HG03378 (cell line): ENCODE measurements around the gene AFAP1L2.

ENCODE experiments used
- ATAC-seq: cut with Tn5 transposase; IDR thresholded peaks from one replicate; pipeline ENCODE4 v1.9.1; 2021; ENCODE audit warnings: mild to moderate bottlenecking, moderate library complexity; ENCODE audit not compliant: unreplicated experiment

The AFAP1L2 gene

DNA sequence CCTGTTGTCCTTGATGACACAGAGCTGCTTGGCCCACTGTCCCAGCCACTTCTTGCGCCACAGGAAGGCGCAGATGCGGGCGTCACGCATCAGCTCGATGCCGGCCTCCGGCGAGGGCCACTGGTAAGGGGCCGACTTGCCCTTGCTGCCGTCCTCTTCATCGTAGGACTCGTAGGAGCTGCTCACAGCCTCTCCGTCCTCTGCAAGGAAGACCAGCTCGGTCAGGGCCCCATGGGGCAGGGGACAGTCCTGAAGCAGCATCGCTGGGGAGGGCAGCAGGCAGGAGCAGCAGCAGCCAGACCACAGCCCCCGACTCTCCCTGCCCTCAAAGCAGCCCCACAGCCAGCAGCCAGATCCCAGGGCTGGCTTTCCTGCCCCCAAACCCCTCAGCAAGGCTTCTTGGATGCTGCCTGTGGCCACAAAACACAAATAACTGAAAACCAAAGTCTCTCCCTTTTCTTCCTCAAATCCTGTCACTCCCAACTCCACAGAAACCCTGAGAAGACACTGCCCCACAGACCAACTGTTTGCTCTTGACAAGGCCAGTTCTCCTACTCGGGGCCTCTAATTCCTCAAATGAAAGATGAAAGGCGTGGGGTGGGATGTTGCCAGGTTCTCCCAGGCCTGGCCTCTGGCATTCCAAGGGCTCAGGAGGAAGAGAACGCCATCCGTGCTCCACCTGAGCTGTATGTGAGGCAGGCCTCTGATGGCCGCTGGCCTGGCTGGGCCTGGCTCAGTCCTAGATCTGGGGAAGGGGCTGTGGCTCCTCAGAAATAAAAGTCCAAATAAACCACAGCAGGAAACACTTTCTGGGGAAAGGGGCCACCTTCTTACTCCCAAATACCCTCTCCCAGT is 88.5 kb downstream of the AFAP1L2 start:
- no peak for ATAC-seq

DNA sequence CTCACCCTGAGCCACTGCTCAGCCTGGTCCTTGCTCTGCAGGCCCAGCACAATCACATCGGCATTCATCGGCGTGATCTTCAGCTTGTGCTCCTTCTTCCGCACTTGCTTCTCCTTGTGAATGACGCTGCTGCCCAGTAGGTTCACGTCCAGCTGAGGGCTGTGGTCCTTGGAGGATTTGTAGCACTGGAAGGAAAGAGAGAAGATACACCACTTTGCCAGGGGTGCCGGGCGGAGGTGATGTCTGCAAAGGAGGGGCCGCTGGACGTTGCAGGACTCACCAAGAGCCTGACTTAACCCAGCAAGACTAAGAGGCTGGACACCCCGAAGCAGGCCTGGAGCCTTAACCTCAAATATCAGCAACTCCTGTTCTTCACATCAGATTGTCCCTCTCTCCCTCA is 90.4 kb downstream of the AFAP1L2 start:
- ATAC-seq = no peak

DNA sequence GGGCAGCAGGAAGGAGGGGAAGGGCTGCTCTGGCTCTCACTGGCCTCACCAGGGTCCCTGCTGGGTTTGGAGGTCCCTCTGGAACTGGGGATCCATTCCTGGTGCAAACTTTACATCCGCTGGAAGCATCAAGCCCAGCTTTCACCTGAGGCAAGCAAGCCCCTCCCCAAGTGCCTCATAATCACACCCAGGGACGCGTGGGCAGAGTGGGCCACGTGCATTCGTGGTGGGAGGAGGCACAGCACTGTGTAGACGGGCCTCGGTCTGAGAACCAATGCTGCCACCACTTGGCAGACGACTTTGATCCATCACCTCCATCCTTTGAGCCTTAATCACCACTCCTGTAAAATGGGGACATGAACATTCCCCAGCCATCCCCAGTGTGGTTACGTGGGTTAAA is 91.2 kb downstream of the AFAP1L2 start:
- no peak for ATAC-seq

DNA sequence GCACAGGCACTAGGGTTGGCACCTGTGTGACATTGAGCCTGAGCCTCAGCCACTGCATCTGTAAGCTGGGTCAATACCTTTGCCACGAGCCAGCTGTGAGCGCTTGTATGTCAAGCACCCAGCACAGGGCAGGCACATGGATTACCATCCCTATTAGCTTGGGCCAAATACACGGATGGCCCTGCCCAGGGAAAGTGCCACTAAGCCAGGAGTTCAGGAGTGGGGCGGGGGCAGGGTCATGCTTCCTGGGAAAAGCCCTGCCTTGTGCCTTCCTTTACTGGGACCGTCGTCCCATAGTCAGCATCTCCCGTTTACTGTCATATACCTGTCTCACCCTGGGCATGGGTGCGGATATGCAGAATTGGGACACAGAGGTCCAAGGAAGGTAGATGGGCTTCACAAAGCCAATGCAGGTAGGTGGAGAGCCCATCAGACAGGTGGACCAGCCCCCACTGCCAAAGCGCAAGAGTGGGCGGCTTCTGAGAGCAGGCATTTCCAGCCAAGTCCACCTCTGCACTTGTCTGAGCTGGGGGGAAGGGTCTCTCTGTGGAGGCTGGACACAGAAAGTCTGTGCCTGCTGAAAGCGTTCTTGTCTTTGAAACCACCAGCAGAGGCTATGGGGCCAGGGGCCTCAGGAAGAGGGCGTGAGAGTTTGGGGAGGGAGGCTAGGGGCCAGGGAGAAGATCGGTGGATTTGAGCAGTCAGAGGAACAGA is 92.6 kb downstream of the AFAP1L2 start:
- no peak for ATAC-seq

DNA sequence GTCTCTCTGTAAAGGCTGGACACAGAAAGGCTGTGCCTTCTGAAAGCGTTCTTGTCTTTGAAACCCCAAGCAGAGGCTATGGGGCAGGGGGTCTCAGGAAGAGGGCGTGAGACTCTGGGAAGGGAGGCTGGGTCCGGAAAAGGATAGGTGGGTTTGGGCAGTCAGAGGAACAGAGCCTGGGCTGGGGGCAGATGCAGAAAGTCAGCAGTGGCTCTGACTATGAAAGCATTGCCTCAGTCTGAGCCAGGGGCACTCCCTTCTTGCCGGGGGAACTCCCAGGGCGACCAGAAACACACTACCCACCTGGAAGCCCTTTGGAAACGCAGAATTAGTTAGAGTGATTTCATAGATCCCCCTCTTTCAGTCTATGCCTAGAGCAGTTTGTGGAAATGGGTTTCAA is 93.3 kb downstream of the AFAP1L2 start:
- no peak for ATAC-seq

DNA sequence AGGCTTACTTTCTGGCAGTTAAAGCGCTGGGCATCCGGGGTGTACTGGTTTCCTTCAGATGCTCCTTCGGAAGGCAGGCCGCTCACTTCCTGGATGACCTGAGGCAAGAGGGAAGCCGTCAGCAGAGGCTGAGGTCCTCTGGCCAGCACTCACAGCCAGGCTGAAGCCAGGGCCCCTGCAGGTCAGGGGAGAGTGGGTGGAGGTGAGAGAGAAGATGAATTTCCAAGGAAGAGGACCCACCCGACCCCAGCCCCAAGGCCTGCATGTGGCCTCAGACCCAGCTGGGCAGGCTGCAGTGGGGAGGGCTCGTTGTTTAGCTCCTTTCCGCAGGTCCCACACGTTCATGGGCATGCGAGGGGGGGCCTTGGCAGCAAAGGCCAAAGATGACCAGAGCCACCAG is 94.0 kb downstream of the AFAP1L2 start:
- ATAC-seq = no peak

DNA sequence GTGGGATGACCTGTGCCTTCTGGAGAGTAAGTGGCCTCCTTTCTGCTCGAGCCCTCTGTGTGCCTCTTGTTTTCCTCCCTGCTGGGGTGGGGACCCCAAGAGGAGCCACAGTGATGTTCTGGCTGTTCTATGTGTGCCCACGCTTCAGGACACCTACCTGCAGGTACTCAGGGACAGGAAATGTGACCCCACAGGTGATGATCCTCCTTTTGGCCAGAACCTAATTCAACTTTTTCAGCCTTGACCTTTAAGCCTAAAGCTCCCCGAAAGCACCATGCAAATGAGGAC is 95.0 kb downstream of the AFAP1L2 start:
- no peak for ATAC-seq

DNA sequence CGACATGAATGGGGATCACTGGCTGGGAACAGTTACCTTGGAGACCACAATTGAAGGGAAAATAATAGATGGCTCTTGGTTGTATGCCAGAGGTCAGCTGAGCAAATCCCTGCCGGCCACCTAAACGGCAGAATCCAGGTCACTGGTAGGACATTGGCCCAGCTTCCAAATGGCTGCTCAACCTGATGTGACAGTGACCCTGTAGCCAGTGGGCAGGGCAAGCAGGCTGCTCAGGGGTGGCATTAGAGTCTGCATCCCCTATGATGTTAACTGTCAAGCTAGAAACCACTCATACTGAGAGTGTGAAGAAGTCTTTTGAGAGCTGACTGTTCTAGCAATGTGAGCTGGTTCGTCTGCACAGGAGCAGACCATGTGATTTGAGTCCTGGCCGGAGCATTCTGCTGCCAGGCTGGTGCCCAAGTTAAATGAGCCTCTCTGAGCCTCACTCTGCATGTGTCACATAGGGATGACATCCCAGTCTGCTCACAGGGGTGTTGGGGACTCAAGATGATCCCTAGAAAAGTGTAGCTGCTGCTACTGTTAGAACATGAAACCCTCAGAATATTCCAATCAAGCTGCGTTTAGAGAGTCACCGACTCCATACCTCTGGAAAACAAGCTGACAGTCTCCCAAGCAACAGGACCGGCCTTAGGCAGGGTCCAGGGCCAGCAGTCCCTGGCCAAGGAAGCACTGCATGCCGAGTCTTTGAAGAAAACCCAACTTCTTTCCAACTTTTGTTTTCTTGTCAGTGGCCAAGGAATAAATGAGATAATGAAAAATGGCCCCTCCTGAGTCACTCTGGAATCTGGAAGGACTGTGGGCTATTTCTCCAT is 95.6 kb downstream of the AFAP1L2 start:
- ATAC-seq = no peak

DNA sequence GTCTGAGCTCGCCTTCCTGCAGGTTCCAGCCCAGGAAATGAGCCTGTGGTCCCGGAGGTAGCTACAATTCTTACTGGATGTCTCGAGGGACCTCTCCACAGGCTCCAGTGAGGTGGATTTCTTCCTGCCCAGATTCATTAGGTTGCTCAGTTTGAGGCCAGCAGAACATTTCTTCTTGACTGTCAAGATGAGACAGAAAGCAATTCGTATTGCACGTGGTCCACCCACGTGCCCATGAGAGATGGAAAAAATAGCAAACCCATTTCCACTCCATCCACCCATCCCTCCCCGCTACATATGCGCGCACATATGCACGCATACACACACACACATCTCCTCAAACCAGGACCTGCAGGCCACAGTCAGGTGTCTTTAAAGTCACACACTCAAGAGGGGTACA is 96.6 kb downstream of the AFAP1L2 start:
- ATAC-seq = no peak

DNA sequence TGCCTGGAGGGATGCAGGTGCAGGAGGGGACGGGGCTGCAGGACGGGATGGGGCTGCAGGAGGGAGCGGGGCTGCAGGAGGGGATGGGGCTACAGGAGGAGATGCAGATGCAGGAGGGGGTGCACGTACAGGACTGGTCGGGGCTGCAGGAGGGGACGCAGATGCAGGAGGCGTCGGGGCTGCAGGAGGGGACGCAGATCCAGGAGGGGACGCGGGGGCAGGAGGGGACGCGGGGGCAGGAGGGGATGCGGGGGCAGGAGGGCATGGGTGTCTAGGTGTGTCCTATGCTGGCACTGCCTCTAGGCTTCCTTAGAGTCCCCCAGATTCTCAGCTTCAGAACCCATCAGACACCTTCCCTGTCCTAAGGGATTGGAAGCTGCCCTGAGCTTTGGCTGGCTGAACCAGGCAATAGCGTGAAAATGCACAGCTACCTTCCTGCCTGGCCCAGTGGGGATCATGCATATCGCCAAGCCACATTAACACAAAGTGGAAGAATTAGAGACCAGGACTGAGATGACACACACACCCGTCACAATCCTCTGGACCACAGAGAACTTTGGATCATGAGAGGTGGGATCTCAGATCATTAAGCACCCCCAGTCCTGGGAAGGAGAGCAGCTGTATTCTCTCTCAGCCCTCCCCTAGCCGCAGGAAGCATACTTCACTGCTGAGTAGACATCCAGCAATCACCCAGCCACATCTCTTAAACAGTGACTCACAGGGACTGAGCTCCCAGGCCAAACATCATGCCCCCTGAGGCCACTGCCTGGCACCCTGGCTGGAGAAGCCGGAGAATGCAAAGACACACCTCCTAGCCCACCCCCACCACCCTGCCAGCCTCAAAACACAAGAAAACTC is 98.0 kb downstream of the AFAP1L2 start:
- ATAC-seq = no peak

DNA sequence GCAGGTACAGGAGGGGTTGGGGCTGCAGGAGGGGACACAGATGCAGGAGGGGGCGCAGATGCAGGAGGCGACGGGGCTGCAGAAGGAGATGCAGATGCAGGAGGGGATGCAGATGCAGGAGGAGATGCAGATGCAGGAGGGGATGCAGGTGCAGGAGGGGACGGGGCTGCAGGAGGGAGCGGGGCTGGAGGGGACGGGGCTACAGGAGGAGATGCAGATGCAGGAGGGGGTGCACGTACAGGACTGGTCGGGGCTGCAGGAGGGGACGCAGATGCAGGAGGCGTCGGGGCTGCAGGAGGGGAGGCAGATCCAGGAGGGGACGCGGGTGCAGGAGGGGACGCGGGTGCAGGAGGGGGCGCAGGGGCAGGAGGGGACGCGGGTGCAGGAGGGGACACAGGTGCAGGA is 98.8 kb downstream of the AFAP1L2 start:
- ATAC-seq = no peak

DNA sequence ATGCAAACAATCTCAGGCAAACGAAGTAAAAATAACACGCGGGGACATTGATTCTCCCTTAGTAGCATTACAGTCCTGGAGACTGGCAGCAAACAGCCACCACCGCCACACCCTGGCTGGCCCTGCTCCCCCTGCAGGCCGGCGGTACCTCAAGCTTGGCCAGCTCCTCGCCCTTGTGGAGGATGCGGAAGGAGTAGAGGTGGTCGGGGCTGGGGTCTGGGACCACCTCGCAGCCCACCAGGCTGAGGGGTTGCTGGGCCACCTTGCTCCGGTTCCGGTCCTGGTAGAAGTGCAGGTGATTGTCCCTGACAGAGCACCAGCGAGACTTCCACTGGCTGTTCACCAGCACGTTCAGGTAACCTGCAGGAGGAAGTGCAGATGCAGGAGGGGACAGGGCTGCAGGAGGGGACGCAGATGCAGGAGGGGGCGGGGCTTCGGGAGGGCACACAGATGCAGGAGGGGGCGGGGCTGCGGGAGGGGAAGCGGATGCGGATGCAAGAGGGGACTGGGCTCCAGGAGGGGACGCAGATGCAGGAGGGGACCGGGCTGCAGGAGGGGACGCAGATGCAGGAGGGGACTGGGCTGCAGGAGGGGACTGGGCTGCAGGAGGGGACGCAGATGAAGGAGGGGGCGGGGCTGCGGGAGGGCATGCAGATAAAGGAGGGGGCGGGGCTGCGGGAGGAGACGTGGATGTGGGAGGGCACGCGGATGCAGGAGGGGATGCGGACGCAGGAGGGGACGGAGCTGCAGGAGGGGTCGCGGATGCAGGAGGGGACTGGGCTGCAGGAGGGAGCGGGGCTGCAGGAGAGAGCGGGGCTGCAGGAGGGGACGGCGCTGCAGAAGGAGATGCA is 99.5 kb downstream of the AFAP1L2 start:
- peak; percentile 50 for ATAC-seq

DNA sequence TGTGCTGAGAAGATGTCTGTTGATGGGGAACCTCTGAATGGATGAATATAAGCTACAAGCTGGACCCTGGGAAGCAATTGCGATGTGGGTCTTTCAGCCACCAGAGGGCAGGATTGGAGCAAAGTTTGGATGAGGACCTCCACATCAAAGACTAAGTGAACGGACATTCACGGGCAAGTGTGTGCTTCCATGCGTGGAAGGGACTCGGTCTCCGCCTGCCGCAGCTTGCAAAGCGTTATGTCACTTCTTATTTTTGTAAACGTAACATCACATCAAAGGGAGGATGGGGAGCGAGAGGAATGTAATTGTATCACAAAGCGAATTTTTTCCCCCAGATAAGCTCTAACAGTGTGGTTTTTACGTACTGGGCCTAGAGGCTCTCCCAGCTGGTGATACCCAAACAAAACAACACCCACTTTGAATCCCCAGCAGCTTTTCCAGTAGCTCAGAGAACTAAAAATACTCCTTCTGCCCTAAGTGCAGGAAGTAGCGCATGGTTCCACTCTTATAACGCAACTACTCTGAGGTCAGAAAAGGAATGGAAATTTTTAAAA is 100.2 kb downstream of the AFAP1L2 start:
- ATAC-seq = peak; percentile 83

DNA sequence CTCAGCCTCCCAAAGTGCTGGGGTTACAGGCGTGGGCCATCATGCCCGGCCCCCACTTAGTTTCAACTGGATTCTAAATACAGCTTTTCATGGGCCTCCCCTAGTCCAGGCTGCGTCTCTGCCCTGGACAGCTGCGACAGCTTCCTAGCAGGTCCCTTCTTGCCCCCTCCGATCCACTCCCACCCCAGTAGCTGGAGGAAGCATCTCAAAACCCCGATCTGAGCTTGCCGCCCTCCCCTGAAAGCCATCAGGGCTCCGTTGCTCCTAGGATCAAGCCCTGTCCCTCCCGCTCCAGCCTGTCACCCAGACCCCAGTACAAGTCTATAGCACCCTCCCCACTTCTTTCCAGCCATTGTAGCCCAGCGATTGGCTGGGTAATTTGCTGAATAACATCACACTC is 100.7 kb downstream of the AFAP1L2 start:
- no peak for ATAC-seq

DNA sequence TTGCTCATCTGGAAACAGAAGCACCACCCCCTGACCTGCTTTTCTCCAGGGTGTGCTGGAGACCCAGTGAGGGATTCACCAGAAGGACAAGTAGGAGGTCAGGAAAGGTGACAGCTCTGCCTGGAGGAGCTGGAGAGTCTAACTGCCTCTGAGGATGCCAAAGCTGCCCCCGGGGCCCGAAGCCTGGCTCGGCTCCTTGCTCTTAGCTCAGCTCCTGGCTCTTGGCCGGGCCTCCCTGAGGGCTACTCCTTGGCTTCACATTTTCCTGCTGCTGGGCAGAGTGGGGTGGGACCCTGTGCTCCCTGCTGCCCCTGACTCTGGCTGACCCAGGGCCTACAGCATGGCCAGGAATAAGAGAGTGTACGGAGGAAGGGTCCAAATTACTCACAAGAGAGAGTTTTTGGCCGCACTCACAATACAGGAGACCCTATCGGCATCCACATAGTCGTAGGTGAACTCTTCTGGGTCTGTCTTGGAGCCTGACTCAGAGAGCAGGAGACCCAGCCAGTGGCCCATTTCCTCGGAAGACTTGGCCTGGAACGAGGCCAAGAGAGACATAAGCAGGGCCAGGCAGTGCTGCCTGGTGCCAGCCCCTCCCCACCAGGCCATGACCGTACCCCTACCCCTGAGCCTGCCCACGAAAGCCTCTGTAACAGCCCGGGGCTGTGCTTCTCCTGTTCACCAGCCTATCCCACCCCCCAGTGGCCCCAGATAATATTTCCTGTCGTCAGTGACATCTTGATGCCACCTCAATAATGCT is 102.2 kb downstream of the AFAP1L2 start:
- ATAC-seq = no peak

DNA sequence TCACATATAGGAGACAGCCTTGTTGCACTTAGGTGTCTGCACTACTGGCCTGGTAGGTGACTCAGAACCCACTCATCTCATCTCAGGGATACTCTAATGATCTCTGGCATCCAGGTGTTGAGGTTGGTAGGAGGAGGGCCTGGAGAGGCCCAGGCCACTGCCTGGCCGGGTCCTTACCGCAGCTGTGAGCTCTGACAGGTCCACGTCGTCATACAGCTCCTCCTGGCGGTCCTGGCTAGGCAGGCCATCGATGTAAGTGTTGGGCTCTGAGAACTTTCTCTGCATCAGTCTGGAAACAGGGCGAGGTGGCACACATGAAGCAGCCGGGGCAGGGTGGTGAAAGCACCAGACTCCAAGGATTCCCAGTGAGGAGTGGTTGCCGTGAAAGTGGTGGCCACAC is 103.1 kb downstream of the AFAP1L2 start:
- no peak for ATAC-seq

DNA sequence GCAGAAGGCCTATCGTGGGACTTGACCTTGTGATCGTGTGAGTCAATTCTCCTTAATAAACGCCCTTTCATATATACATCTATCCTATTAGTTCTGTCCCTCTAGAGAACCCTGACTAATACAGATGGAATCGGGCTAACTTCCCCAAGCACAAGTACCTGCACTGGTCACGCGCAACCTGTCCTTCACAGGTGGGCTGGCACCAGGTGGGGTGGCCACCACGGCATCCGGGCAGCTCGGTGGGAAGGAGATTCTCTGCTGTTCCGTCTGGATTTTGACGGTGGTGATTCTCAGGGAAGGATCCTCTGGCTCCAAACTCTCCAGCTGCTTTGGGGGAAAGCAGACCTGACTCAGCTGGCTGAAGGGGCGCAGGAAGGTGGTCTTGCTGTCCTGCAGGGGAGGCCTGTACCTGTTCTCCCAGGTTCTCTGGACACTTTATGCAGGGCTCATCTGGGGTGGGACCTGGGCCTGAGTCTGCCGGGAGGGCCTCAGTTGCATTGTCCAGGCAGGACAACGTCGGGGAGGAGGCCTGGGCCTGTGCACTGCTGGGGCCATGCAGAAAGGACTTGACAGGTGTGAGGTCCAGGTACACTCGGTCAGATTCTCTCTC is 104.2 kb downstream of the AFAP1L2 start:
- no peak for ATAC-seq

DNA sequence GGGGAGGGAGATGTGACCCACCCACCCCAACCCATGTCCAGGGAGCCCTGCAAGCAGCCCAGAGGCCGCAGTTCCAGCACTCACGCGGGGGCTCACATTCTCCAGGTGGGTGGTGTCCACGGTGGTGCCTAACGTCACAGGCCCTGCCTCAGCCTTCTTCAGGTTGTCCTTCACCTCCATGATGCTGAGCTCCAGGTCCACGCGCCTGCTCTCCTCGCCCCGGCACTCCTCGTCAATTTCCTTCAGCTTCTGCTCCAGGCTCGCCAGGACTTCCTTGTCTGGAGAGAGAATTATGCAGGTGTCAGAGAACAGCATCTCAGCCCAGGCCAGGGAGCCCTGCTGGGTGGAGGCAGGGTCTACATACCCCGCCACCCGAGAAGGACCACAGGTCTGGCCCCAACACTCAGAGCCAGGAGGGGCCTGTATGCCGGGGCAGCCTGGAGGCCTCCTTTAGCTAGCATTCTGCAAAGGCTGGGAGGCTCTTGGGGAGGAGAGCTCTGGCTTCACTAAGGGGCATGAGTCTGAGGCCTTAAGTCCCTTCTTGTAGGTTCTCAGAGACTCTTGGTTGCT is 107.1 kb downstream of the AFAP1L2 start:
- ATAC-seq = no peak
